Activated naive CD8-positive, alpha-beta T cell treated with anti-CD3 and anti-CD28 coated beads, Interleukin-2, amount 10 ng/mL, durations not matched to agents 7 days and 5 days (primary cell): ENCODE data around the gene OR10A3. TPM values are rescaled to one million over a fixed set of nuclear protein-coding genes. Genes with fewer than 3 reads are reported as not detected.

Source experiments
- ATAC-seq: fragments of 150-1000 bp; cut with Tn5 transposase; one replicate; pipeline ENCODE4 v1.10.0; 2021; ENCODE audit warnings: low read depth, moderate library complexity
- POLR2A ChIA-PET: fragments of 350-600 bp; sonication (Branson Sonifier 250); formaldehyde crosslinking; loops from one replicate; lab custom pipeline; 2021; ENCODE audit warnings: antibody characterized with exemption; lab: Charles Lee
- DNase-seq: peaks from one replicate; pipeline ENCODE4 v3.0.0; 2021
- H3K27ac Mint-ChIP-seq: one replicate; pipeline ENCODE4 v1.8.0; 2022; ENCODE audit warnings: mild to moderate bottlenecking, mixed read lengths
- H3K27me3 Mint-ChIP-seq: one replicate; pipeline ENCODE4 v1.8.0; 2022; ENCODE audit warnings: mild to moderate bottlenecking, moderate library complexity, mixed read lengths
- H3K36me3 Mint-ChIP-seq: one replicate; pipeline ENCODE4 v1.8.0; 2021; ENCODE audit warnings: mild to moderate bottlenecking, mixed read lengths
- H3K4me1 Mint-ChIP-seq: one replicate; pipeline ENCODE4 v1.8.0; 2021; ENCODE audit warnings: mixed read lengths
- H3K4me3 Mint-ChIP-seq: one replicate; pipeline ENCODE4 v1.8.0; 2022; ENCODE audit warnings: mild to moderate bottlenecking, moderate library complexity, mixed read lengths
- H3K9me3 Mint-ChIP-seq: one replicate; pipeline ENCODE4 v1.8.0; 2021; ENCODE audit warnings: mixed read lengths
- total RNA-seq, 2 experiments: library from RNA; stranded (reverse); gene quantifications; one replicate each; pipeline ENCODE4 v1.2.3, GENCODE V29; 2021

Gene OR10A3
- total RNA-seq, 2 experiments from 2014 or later, result not detected

- no peak overlapping the region for H3K4me3 Mint-ChIP-seq
- H3K27me3 Mint-ChIP-seq, result peaks cover 10% of the 10 kb centered on the region
- H3K9me3 Mint-ChIP-seq, result no peaks in the 10 kb centered on the region
- no peak for DNase-seq
- H3K4me1 Mint-ChIP-seq, result peaks cover 3% of the 10 kb centered on the region
- POLR2A ChIA-PET, result no interaction called here
- H3K27ac Mint-ChIP-seq, result no peak overlapping the region
- no peak for ATAC-seq
- H3K36me3 Mint-ChIP-seq, result no peaks in the 10 kb centered on the region
Observed at GRCh38 chr11:7896009-7896785, 45.3 kb downstream of the OR10A3 start.

GRCh38 chr11:7894251-7894650 is 47.3 kb downstream of the OR10A3 start:
- H3K27me3 Mint-ChIP-seq, result peaks cover 19% of the 10 kb centered on the region
- POLR2A ChIA-PET, result no interaction called here
- no peaks in the 10 kb centered on the region for H3K9me3 Mint-ChIP-seq
- no peak overlapping the region for H3K4me3 Mint-ChIP-seq
- H3K4me1 Mint-ChIP-seq, result peaks cover 7% of the 10 kb centered on the region
- H3K27ac Mint-ChIP-seq, result no peak overlapping the region
- DNase-seq (no peak), ATAC-seq (no peak)
- H3K36me3 Mint-ChIP-seq, result no peaks in the 10 kb centered on the region

GRCh38 chr11:7893796-7894195 is 47.7 kb downstream of the OR10A3 start:
- H3K36me3 Mint-ChIP-seq, result no peaks in the 10 kb centered on the region
- H3K4me1 Mint-ChIP-seq, result peaks cover 7% of the 10 kb centered on the region
- H3K9me3 Mint-ChIP-seq, result no peaks in the 10 kb centered on the region
- no peak overlapping the region for H3K27ac Mint-ChIP-seq
- DNase-seq (no peak), ATAC-seq (no peak)
- H3K27me3 Mint-ChIP-seq, result peaks cover 20% of the 10 kb centered on the region
- POLR2A ChIA-PET, result no interaction called here
- no peak overlapping the region for H3K4me3 Mint-ChIP-seq

- DNase-seq, result no peak
- peaks cover 20% of the 10 kb centered on the region for H3K27me3 Mint-ChIP-seq
Observed at GRCh38 chr11:7892840-7893254, 48.7 kb downstream of the OR10A3 start.

GRCh38 chr11:7892059-7892699 is 49.3 kb downstream of the OR10A3 start:
- no peak overlapping the region for H3K27ac Mint-ChIP-seq
- POLR2A ChIA-PET, result interaction anchor here (1.2 kb wide), 1 partner anchor 95 kb away, joined by 4 read pairs; the partner anchor contains the start of gene EIF3F
- H3K36me3 Mint-ChIP-seq, result no peaks in the 10 kb centered on the region
- no peak for ATAC-seq
- H3K4me3 Mint-ChIP-seq, result no peak overlapping the region
- H3K4me1 Mint-ChIP-seq, result peaks cover 7% of the 10 kb centered on the region
- no peak for DNase-seq
- no peaks in the 10 kb centered on the region for H3K9me3 Mint-ChIP-seq
- peaks cover 20% of the 10 kb centered on the region for H3K27me3 Mint-ChIP-seq

More at GRCh38 chr11:7892840-7893254, 48.7 kb downstream of the OR10A3 start:
- Mint-ChIP-seq H3K27ac (no peak overlapping the region), H3K4me3 (no peak overlapping the region), H3K9me3 (no peaks in the 10 kb centered on the region), H3K36me3 (no peaks in the 10 kb centered on the region), H3K4me1 (peaks cover 7% of the 10 kb centered on the region)
- ATAC-seq, result no peak
- POLR2A ChIA-PET, result interaction anchor here (1.2 kb wide), 1 partner anchor 94 kb away, joined by 4 read pairs; the partner anchor contains the start of gene EIF3F

GRCh38 chr11:7890417-7891172 is 50.9 kb downstream of the OR10A3 start:
- Mint-ChIP-seq H3K9me3 (no peaks in the 10 kb centered on the region), H3K4me3 (no peak overlapping the region), H3K27me3 (peaks cover 15% of the 10 kb centered on the region), H3K4me1 (peaks cover 7% of the 10 kb centered on the region), H3K27ac (no peak overlapping the region), H3K36me3 (no peaks in the 10 kb centered on the region)
- DNase-seq (no peak), ATAC-seq (no peak)
- POLR2A ChIA-PET, result interaction anchor here (1.9 kb wide), 1 partner anchor 96 kb away, joined by 6 read pairs; the partner anchor contains the start of gene EIF3F

- ATAC-seq, result no peak
- H3K4me3 Mint-ChIP-seq, result no peak overlapping the region
- no peaks in the 10 kb centered on the region for H3K36me3 Mint-ChIP-seq
Observed at GRCh38 chr11:7889985-7890384, 51.5 kb downstream of the OR10A3 start.

More at GRCh38 chr11:7889985-7890384, 51.5 kb downstream of the OR10A3 start:
- no peak overlapping the region for H3K27ac Mint-ChIP-seq
- DNase-seq, result no peak
- POLR2A ChIA-PET, result interaction anchor here (1.9 kb wide), 1 partner anchor 97 kb away, joined by 6 read pairs; the partner anchor contains the start of gene EIF3F
- H3K9me3 Mint-ChIP-seq, result no peaks in the 10 kb centered on the region
- peaks cover 12% of the 10 kb centered on the region for H3K27me3 Mint-ChIP-seq
- peaks cover 7% of the 10 kb centered on the region for H3K4me1 Mint-ChIP-seq

Other genes starting within 250 kb of the OR10A3 start
- not detected for gene OVCH2, start 235.2 kb downstream of the OR10A3 start, total RNA-seq
- gene OR5P2, start 144.8 kb downstream of the OR10A3 start, total RNA-seq, result not detected
- not detected for gene OR5P3, start 110.9 kb downstream of the OR10A3 start, total RNA-seq
- not detected for gene OR10A6, start 10.4 kb downstream of the OR10A3 start, total RNA-seq
- gene NLRP10, start 23.7 kb upstream of the OR10A3 start, total RNA-seq, result not detected
- 100 to 1,000 TPM; 226 to 233 TPM for gene EIF3F, start 45.6 kb upstream of the OR10A3 start, total RNA-seq
- gene TUB, start 139.5 kb upstream of the OR10A3 start, total RNA-seq, result under 1 TPM in 1 of 2 experiments, not detected in 1; 0.14 TPM
- 10 to 100 TPM; 18.6 to 18.7 TPM for gene RIC3, start 227.3 kb upstream of the OR10A3 start, total RNA-seq